Activated CD8-positive, alpha-beta T cell treated with anti-CD3 and anti-CD28 coated beads for 36 hours (primary cell): ENCODE results near the gene INSIG1. TPM values are rescaled to one million over a fixed set of nuclear protein-coding genes. Genes with fewer than 3 reads are reported as not detected.

Source experiments
- ATAC-seq: fragments of 200-7000 bp; cut with Tn5 transposase; one replicate; pipeline ENCODE4 v1.10.0; 2021; ENCODE audit warnings: mild to moderate bottlenecking, moderate library complexity
- CTCF ChIA-PET: fragments of 350-600 bp; sonication (Branson Sonifier 250); formaldehyde crosslinking; loops from one replicate; lab custom pipeline; 2021; ENCODE audit warnings: antibody characterized with exemption; lab: Charles Lee
- POLR2A ChIA-PET: fragments of 350-600 bp; sonication (Branson Sonifier 250); formaldehyde crosslinking; loops from one replicate; lab custom pipeline; 2021; ENCODE audit warnings: antibody characterized with exemption; lab: Charles Lee
- DNase-seq: peaks from one replicate; pipeline ENCODE4 v3.0.0-alpha.2; 2020
- H3K27ac Mint-ChIP-seq: one replicate; pipeline ENCODE4 v1.8.0; 2021; ENCODE audit warnings: mild to moderate bottlenecking, mixed read lengths
- H3K27me3 Mint-ChIP-seq: one replicate; pipeline ENCODE4 v1.8.0; 2021; ENCODE audit warnings: mixed read lengths
- H3K36me3 Mint-ChIP-seq: one replicate; pipeline ENCODE4 v1.8.0; 2021; ENCODE audit warnings: low read depth, mixed read lengths
- H3K4me1 Mint-ChIP-seq: one replicate; pipeline ENCODE4 v1.8.0; 2021; ENCODE audit warnings: low read depth, mixed read lengths
- H3K4me3 Mint-ChIP-seq: one replicate; pipeline ENCODE4 v1.8.0; 2021; ENCODE audit warnings: mild to moderate bottlenecking, moderate library complexity, mixed read lengths
- H3K9me3 Mint-ChIP-seq: one replicate; pipeline ENCODE4 v1.8.0; 2021; ENCODE audit warnings: mixed read lengths
- intact Hi-C: fragments of 100-400 bp; cut with micrococcal nuclease; formaldehyde crosslinking; loops from one replicate; pipeline ENCODE4 v1.10.0; 2022
- total RNA-seq, 2 experiments: library from RNA; stranded (reverse); gene quantifications; one replicate each; pipeline ENCODE4 v1.2.3, GENCODE V29; 2021
- TF ChIP-seq, protein P1 (sequence below): fragments of 200-600 bp; IDR thresholded peaks from one replicate; pipeline ENCODE4 v1.8.0; 2022; ENCODE audit warnings: antibody characterized with exemption, mild to moderate bottlenecking

Gene INSIG1
- total RNA-seq, 2 experiments from 2014 or later = 92.2 to 98.0 TPM

DNA sequence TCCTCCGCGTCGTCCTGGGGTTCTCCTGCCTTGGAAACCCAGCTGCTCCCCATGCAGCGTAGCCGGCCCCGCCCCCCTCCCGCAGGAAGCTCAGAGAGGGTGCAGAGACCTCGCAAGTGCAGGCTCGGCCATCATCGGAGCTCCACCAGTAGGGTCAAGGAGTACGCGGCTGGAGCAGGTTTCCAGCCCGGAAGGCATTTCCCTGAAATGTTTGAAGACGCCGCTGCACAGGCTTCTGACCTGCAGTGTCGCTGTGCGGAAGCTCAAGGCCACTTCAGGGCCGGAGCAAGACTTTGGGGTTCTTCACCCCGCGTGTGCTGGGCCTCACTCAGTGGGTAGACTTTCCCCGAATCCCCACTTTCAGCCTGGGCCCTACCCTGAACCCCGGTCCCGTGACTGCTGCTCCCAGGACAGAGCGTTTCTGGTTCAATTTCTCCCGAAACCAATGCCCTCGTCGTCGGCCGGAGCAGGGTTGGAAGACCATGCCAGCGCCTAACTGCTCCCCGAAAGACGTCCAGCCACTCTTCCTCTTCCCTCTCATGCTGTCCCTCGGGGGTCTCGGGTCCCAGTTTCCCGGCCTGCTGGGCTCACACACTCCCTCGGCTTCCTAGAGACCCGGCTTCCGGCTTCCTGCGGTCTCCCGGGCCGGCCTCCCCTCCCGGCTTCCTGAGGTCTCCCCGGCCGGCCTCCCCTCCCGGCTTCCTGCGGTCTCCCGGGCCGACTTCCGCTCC is 52.1 kb downstream of the INSIG1 start:
- TF ChIP-seq, protein P1, sequence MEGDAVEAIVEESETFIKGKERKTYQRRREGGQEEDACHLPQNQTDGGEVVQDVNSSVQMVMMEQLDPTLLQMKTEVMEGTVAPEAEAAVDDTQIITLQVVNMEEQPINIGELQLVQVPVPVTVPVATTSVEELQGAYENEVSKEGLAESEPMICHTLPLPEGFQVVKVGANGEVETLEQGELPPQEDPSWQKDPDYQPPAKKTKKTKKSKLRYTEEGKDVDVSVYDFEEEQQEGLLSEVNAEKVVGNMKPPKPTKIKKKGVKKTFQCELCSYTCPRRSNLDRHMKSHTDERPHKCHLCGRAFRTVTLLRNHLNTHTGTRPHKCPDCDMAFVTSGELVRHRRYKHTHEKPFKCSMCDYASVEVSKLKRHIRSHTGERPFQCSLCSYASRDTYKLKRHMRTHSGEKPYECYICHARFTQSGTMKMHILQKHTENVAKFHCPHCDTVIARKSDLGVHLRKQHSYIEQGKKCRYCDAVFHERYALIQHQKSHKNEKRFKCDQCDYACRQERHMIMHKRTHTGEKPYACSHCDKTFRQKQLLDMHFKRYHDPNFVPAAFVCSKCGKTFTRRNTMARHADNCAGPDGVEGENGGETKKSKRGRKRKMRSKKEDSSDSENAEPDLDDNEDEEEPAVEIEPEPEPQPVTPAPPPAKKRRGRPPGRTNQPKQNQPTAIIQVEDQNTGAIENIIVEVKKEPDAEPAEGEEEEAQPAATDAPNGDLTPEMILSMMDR = no peak
- CTCF ChIA-PET = interaction anchor here (0.8 kb wide), 1 partner anchor 29 kb away, joined by 3 read pairs; no protein-coding TSS in a partner anchor
- DNase-seq = no peak
- Mint-ChIP-seq H3K36me3 (no peaks in the 10 kb centered on the region), H3K4me1 (peaks cover 6% of the 10 kb centered on the region), H3K27ac (no peak overlapping the region), H3K4me3 (no peak overlapping the region), H3K9me3 (no peaks in the 10 kb centered on the region), H3K27me3 (peaks cover 1% of the 10 kb centered on the region)
- intact Hi-C loops = loop anchor here (5.0 kb wide), 1 partner anchor 157 kb away; no protein-coding TSS in a partner anchor
- no peak for ATAC-seq
- POLR2A ChIA-PET = interaction anchor here (0.5 kb wide), 1 partner anchor 172 kb away, joined by 3 read pairs; no protein-coding TSS in a partner anchor

DNA sequence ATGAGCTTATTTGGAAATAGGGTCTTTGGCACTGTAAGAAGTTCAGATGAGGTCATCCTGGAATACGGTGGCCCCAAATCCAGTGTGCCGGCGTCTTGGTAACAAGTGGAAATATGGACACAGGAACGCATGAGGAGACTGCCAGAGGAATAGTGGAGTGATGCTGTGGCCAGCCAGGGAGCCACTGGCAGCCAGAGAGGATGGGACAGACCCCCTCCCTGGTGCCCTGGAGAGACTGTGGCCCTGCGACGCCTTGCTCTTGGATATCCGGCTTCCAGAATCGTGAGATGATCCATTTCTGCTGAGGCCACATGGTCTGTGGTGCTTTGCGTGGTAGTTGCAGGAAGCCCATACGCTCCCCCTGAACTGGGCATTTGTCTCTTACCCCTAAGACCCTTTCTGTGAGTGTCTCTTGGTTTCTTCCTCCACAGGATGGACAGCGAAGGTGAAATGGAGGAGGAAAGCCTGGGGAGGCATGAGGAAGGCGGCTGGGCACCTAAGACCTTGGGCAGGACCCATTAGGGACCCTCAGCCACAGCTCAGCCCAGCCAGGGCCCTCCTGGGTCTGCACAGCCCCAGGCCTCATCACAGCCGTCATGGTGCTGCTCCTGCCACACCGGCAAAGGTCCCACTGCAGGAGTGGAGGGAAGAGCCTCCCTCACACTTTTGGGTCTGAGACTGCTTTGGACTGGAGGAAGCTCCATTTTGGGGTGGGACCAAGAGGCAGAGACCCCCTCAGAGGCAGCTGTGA is 53.6 kb downstream of the INSIG1 start:
- H3K27me3 Mint-ChIP-seq = peaks cover 3% of the 10 kb centered on the region
- no peak for DNase-seq
- no peaks in the 10 kb centered on the region for H3K4me1 Mint-ChIP-seq
- no peaks in the 10 kb centered on the region for H3K9me3 Mint-ChIP-seq
- ATAC-seq = no peak
- ChIA-PET CTCF (interaction anchor here (1.3 kb wide), 1 partner anchor 424 kb away, joined by 3 read pairs; no protein-coding TSS in a partner anchor), POLR2A (no interaction called here)
- TF ChIP-seq, protein P1 = no peak
- intact Hi-C loops = no loop called here
- no peaks in the 10 kb centered on the region for H3K36me3 Mint-ChIP-seq
- no peak overlapping the region for H3K4me3 Mint-ChIP-seq
- no peak overlapping the region for H3K27ac Mint-ChIP-seq

DNA sequence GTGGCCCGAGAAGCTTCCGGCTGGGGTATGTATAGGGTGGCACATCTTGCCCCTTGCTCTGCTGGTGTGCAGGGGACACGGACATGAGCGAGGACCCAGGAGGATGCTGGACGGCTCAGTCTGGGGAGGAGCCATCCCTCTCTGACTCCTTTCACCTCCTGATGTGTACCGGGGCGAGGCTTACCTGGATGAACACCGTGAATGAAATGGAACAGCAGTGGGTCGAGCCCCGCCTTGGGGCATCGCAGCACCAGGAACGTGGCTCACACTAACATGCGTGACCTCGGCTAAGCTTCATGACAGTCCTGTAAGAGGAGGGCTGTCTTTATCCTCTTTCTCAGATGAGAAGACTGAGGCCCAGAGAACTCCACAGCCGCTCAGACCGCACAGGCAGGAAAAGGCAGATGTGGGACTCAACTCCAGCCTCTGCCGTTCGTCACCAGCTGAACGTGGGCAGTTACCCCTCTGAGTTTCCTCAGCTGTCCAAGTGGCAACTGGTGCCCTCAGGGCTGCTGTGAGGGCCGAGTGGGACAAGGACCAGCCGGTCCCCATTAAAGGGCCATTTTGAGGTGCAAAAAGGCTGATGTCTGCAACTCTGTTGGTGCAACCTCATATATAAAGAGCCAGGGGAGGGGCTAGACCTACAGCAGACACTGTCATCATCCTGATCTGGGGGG is 54.5 kb downstream of the INSIG1 start:
- Mint-ChIP-seq H3K9me3 (no peaks in the 10 kb centered on the region), H3K27me3 (peaks cover 6% of the 10 kb centered on the region), H3K4me3 (no peak overlapping the region), H3K27ac (no peak overlapping the region), H3K36me3 (no peaks in the 10 kb centered on the region), H3K4me1 (no peaks in the 10 kb centered on the region)
- POLR2A ChIA-PET = no interaction called here
- ATAC-seq (no peak), DNase-seq (no peak)
- TF ChIP-seq, protein P1 = no peak
- intact Hi-C loops = no loop called here
- CTCF ChIA-PET = interaction anchor here (1.3 kb wide), 1 partner anchor 425 kb away, joined by 3 read pairs; no protein-coding TSS in a partner anchor

DNA sequence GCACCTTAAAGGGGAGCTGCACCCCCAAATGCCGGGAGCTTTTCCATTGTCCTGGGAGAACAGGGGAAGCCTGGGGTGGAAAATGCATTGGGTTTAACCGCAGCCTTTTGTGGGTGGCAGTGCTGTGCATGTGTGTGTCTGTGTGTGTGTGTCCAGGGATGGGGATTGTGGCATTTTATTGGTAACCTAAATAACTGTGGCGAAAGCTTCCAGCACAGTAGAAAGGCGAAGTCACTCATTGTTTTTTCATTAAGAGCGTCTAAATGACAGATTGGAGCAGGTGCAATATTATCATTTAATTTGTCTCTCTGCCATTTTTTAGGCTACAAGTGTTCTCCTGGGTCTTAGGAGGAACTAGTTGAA is 55.1 kb downstream of the INSIG1 start:
- CTCF ChIA-PET = interaction anchor here (1.3 kb wide), 1 partner anchor 425 kb away, joined by 3 read pairs; no protein-coding TSS in a partner anchor
- Mint-ChIP-seq H3K4me1 (no peaks in the 10 kb centered on the region), H3K27me3 (peaks cover 9% of the 10 kb centered on the region), H3K4me3 (no peak overlapping the region), H3K36me3 (no peaks in the 10 kb centered on the region), H3K27ac (no peak overlapping the region), H3K9me3 (no peaks in the 10 kb centered on the region)
- ATAC-seq (no peak), DNase-seq (no peak)
- POLR2A ChIA-PET = no interaction called here
- intact Hi-C loops = no loop called here
- TF ChIP-seq, protein P1 = no peak
